22Rv1 (cell line): ENCODE results near the gene CAVIN2.

Experiments
- CTCF ChIP-seq: fragments of 450-650 bp; IDR thresholded peaks from 2 replicates; pipeline ENCODE4 v1.5.1; 2017; ENCODE audit warnings: mild to moderate bottlenecking
- ZFX ChIP-seq: fragments of 450-650 bp; IDR thresholded peaks from 2 replicates; pipeline ENCODE4 v1.6.1; 2017; ENCODE audit warnings: antibody characterized with exemption, borderline replicate concordance

GRCh38 chr2:191844706-191845105, 2.2 kb downstream of the CAVIN2 start:
- TF ChIP-seq CTCF (no peak), ZFX (no peak)
